MCF 10A (cell line): ENCODE results near the gene CST7. TPM values are rescaled to one million over a fixed set of nuclear protein-coding genes. Genes with fewer than 3 reads are reported as not detected.
A peak's percentile ranks its signal among the peaks of the same experiment; 100 is the strongest.
"Not testable (repeated sequence)": the region's sequence is repeated elsewhere in the genome, so short reads cannot be mapped to it uniquely, and the experiment has no call there.

Experiments
- BruUV-seq: library from RNA; stranded (reverse); fragments of 400-500 nt; replicated peaks from 2 replicates; lab custom pipeline; 2021; lab: Mats Ljungman, UMichigan
- CTCF ChIA-PET: fragments of 300-600 bp; sonication (Branson Sonifier 250); formaldehyde crosslinking; extraction: SDS; loops from one replicate; lab custom pipeline; 2021; ENCODE audit warnings: antibody characterized with exemption, inconsistent platforms; lab: Yijun Ruan, JAX
- POLR2A ChIA-PET: fragments of 300-600, 350-650 bp; sonication (Branson Sonifier 250); formaldehyde crosslinking; extraction: SDS; loops from one replicate; lab custom pipeline; 2020; ENCODE audit warnings: antibody characterized with exemption, inconsistent platforms; lab: Yijun Ruan, JAX
- DNase-seq: peaks from one replicate; pipeline ENCODE4 v3.0.0-alpha.2; 2018; ENCODE audit not compliant: unreplicated experiment
- H3K27ac Mint-ChIP-seq: one replicate; pipeline ENCODE4 v1.8.0; 2022; ENCODE audit warnings: mild to moderate bottlenecking, low read depth, mixed read lengths; ENCODE audit not compliant: unreplicated experiment
- H3K27me3 Mint-ChIP-seq: one replicate; pipeline ENCODE4 v1.8.0; 2022; ENCODE audit warnings: mixed read lengths; ENCODE audit not compliant: insufficient read depth, unreplicated experiment
- H3K36me3 Mint-ChIP-seq: one replicate; pipeline ENCODE4 v1.8.0; 2022; ENCODE audit warnings: mild to moderate bottlenecking, moderate library complexity, mixed read lengths; ENCODE audit not compliant: insufficient read depth, unreplicated experiment
- H3K4me1 Mint-ChIP-seq: one replicate; pipeline ENCODE4 v1.8.0; 2022; ENCODE audit warnings: mixed read lengths; ENCODE audit not compliant: insufficient read depth, unreplicated experiment
- H3K4me3 Mint-ChIP-seq: one replicate; pipeline ENCODE4 v1.8.0; 2022; ENCODE audit warnings: mild to moderate bottlenecking, moderate library complexity, mixed read lengths; ENCODE audit not compliant: unreplicated experiment
- H3K9me3 Mint-ChIP-seq: one replicate; pipeline ENCODE4 v1.8.0; 2022; ENCODE audit warnings: mixed read lengths; ENCODE audit not compliant: unreplicated experiment
- CTCF ChIP-seq: fragments of 200-600 bp; IDR thresholded peaks from one replicate; pipeline ENCODE4 v1.8.0; 2022; ENCODE audit warnings: antibody characterized with exemption, mild to moderate bottlenecking; ENCODE audit not compliant: unreplicated experiment
- intact Hi-C: fragments of 100-400 bp; cut with micrococcal nuclease; formaldehyde crosslinking; loops from 2 replicates; pipeline ENCODE4 v1.14.1; 2022
- total RNA-seq: library from RNA; stranded (reverse); gene quantifications from 2 replicates; pipeline ENCODE4 v1.2.3, GENCODE V29; 2022

Gene CST7
- total RNA-seq, 1 experiment from 2014 or later = not detected

GRCh38 chr20:24930724-24931688 lies 18.1 kb upstream of the CST7 start:
- H3K4me3 Mint-ChIP-seq, intact Hi-C loops, H3K36me3 Mint-ChIP-seq, H3K27ac Mint-ChIP-seq, BruUV-seq, H3K9me3 Mint-ChIP-seq, H3K27me3 Mint-ChIP-seq: not testable (repeated sequence)
- peak; percentile 8 for DNase-seq
- peak; percentile 51 for TF ChIP-seq CTCF
- ChIA-PET CTCF (interaction anchor here (0.5 to 4.7 kb wide), 54 partner anchors 9 to 1515 kb away, joined by 3 to 61 read pairs (median 3); partner anchors contain the start of gene CST7), POLR2A (interaction anchor here (0.6 kb wide), 1 partner anchor 1217 kb away, joined by 4 read pairs; no protein-coding TSS in a partner anchor)
- H3K4me1 Mint-ChIP-seq = peaks cover 15% of the 10 kb centered on the region

GRCh38 chr20:24931893-24932292 lies 17.2 kb upstream of the CST7 start:
- H3K4me3 Mint-ChIP-seq, DNase-seq, H3K36me3 Mint-ChIP-seq, intact Hi-C loops, H3K27ac Mint-ChIP-seq, POLR2A ChIA-PET, H3K9me3 Mint-ChIP-seq, H3K27me3 Mint-ChIP-seq, BruUV-seq: not testable (repeated sequence)
- peaks cover 15% of the 10 kb centered on the region for H3K4me1 Mint-ChIP-seq
- CTCF ChIA-PET = interaction anchor here (0.7 to 4.7 kb wide), 15 partner anchors 11 to 906 kb away, joined by 3 to 61 read pairs (median 4); no protein-coding TSS in a partner anchor

- POLR2A ChIA-PET = interaction anchor here (0.7 kb wide), 1 partner anchor 391 kb away, joined by 3 read pairs; no protein-coding TSS in a partner anchor
- no peak for DNase-seq
- Mint-ChIP-seq H3K9me3 (no peaks in the 10 kb centered on the region), H3K27ac (no peak overlapping the region), H3K4me3 (no peak overlapping the region), H3K36me3 (no peaks in the 10 kb centered on the region), H3K4me1 (peaks cover 15% of the 10 kb centered on the region), H3K27me3 (no peaks in the 10 kb centered on the region)
- intact Hi-C loops = no loop called here
- no TSS peak for BruUV-seq
- no peak for TF ChIP-seq CTCF
- CTCF ChIA-PET = interaction anchor here (0.6 to 4.7 kb wide), 6 partner anchors 10 to 1357 kb away, joined by 3 to 61 read pairs (median 4); no protein-coding TSS in a partner anchor
Observed at GRCh38 chr20:24933266-24933908, 15.7 kb upstream of the CST7 start.

- TF ChIP-seq CTCF = no peak
- intact Hi-C loops = no loop called here
- no peak overlapping the region for H3K4me3 Mint-ChIP-seq
- DNase-seq = no peak
- ChIA-PET POLR2A (no interaction called here), CTCF (interaction anchor here (0.6 to 1.3 kb wide), 2 partner anchors 42 to 50 kb away, joined by 3 read pairs; no protein-coding TSS in a partner anchor)
- no TSS peak for BruUV-seq
- peaks cover 15% of the 10 kb centered on the region for H3K4me1 Mint-ChIP-seq
- H3K27ac Mint-ChIP-seq = no peak overlapping the region
- no peaks in the 10 kb centered on the region for H3K27me3 Mint-ChIP-seq
- no peaks in the 10 kb centered on the region for H3K9me3 Mint-ChIP-seq
- no peaks in the 10 kb centered on the region for H3K36me3 Mint-ChIP-seq
Observed at GRCh38 chr20:24934101-24934661, 14.9 kb upstream of the CST7 start.
